LHCN-M2 (cell line): ENCODE results near the gene GDPD5. TPM values are rescaled to one million over a fixed set of nuclear protein-coding genes. Genes with fewer than 3 reads are reported as not detected.

Experiments used
- DNase-seq: peaks from one replicate; pipeline ENCODE4 v3.0.0-alpha.2; 2012; ENCODE audit warnings: low read depth
- polyA plus RNA-seq: library from polyadenylated mRNA; unstranded; fragments of >200 nt; gene quantifications from one replicate; pipeline ENCODE4 v1.2.1, GENCODE V29; 2012; ENCODE audit warnings: missing spikeins
- total RNA-seq: library from RNA; depleted of rRNA; stranded (reverse); fragments of >200 nt; gene quantifications from 2 replicates; pipeline ENCODE4 v1.2.3, GENCODE V29; 2014; rRNA removed

The GDPD5 gene, protein sequence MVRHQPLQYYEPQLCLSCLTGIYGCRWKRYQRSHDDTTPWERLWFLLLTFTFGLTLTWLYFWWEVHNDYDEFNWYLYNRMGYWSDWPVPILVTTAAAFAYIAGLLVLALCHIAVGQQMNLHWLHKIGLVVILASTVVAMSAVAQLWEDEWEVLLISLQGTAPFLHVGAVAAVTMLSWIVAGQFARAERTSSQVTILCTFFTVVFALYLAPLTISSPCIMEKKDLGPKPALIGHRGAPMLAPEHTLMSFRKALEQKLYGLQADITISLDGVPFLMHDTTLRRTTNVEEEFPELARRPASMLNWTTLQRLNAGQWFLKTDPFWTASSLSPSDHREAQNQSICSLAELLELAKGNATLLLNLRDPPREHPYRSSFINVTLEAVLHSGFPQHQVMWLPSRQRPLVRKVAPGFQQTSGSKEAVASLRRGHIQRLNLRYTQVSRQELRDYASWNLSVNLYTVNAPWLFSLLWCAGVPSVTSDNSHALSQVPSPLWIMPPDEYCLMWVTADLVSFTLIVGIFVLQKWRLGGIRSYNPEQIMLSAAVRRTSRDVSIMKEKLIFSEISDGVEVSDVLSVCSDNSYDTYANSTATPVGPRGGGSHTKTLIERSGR
- total RNA-seq: 1.3 and 1.6 TPM in 2 replicates
- polyA plus RNA-seq: 7.8 TPM

DNA sequence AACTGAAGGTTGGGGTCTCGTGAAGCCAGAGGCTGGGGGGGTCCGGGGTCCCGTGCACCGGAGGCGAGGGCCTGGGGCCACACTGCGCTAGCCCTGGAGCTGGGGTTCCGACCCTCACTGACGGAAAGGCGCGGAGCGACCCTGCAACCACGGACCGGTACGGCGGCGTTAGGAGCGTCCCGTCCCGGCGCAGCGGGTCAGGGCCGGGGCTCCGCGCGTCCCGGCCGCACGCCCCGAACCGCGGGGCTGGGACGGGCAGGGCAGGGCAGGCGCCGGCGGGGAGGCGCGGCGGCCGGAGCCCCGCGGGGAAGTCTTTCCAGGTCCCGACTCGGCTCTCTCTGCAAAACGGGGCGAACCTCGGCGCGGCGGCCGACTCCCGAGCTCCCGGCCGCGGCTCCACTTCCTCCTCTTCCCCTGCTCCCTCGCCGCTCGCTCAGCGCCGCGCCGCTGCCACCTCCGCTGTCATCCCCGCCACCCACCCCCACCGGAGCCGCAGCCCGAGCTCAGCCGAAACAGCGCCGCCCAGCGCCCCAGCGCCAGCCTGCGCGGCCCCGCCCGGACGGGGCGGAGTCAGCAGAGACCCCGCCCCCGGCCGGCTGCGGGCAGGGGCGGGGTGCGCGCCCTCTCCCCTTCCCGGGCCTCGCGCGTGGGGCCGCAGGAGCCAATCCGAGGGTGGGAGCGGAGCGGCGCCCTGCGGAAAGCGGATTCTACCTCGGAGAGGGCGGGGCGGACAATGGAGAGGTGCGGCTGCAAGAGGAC lies at the start of gene GDPD5:
Gene GDPD5, minus strand, starts transcription at position 509 of the 759 bp plus-strand sequence. CDS start 48,206 bp downstream, outside the sequence.
- peak; percentile 63 for DNase-seq

DNA sequence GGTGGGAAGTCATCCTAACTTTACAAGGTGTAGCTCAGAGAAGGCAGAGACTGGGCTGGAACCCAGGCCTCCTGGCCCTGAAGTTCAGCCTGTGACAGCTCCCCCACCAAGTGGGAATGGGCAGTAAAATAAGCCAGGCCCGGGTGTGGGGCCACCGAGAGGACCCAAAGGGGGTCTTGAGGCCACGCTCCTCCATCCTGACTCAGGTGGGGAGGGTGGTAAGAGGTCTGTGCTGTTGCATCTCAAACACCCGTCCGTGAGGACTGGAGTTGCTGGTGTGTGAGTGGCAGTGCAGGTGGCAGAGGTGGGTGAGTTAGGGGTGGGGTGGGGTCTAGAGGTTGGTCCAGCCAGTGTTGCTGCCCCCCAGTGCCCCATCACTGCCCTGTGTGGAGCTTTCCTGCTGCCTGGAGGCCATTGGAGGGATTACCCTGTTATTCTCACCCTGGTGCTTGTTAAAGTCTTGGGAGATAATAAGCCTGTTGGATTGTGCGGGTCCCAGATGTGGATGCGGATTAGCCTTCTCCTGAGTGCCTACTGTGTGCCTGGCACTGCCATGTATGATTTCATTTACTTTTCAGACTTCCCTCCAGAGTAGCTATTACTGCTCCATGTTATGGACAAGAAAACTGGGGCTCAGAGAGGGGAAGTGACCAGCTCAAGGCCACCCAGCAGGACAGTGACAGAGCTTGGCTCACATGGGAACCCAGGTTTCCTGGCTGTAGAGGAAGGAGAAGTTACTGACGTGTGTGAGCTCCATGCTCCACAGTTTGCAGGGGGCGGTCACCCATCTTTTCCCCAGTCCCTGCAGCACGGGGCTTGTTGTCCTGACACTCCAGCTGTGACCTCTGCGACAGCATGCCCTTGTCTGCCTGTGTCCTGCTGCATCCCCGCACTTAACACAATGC lies 49.2 kb upstream of the GDPD5 start:
- no peak for DNase-seq

DNA sequence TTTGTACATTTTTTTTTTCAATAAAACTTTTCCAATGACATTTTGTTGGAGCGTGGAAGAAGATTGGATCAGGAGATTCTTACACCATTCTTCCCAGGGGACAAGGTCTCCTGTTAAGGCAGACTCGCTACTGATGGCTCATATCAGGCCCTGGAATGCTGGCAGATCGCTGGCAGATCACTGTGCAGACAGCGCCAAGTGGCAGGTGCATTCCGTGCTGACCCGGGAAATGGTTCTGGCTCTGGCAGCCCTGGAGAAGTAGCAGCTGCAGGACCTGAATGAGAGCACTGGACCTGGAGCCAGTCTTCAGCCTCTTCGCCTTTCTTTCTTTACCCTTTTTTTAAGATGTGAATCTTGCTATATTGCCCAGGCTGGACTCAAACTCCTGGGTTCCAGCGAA lies 47.0 kb upstream of the GDPD5 start:
- no peak for DNase-seq

DNA sequence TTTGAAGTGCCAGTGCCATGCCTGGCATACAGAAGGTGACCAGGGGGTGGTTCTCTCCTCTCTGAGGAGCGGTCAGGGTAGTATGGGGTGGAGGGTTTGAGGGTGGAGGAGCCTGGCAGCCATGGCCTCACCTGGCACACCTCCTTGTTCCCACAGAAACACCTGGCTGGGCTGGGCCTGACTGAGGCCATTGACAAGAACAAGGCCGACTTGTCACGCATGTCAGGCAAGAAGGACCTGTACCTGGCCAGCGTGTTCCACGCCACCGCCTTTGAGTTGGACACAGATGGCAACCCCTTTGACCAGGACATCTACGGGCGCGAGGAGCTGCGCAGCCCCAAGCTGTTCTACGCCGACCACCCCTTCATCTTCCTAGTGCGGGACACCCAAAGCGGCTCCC lies 45.9 kb upstream of the GDPD5 start:
- DNase-seq: no peak

DNA sequence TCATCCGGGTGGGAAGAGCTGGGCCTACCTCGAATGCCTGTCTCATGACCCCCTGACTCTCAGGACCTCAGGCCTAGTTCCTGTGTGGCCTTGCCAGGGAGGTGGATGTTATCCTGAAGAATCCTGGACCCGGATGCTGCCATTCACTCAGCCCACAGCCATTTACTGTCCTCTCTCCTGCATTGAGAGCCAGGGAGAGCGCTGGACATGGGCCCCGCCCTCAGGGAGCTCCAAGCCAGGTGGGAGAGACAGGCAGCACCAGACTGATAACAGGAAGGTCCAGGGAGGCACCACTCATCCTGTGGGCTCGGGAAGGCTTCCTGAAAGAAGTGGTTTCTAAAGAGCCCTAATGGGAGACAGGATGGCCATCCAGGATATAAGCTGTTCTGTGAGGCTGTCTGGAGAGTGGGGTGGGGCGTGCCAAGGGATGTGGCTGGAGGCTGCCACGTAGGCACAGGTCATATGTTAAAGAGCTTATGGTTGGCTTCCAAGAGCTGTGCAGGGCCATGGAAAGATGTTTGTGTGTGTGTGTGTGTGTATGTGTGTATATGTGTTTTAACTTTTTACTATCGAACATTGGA lies 44.9 kb upstream of the GDPD5 start:
- no peak for DNase-seq

DNA sequence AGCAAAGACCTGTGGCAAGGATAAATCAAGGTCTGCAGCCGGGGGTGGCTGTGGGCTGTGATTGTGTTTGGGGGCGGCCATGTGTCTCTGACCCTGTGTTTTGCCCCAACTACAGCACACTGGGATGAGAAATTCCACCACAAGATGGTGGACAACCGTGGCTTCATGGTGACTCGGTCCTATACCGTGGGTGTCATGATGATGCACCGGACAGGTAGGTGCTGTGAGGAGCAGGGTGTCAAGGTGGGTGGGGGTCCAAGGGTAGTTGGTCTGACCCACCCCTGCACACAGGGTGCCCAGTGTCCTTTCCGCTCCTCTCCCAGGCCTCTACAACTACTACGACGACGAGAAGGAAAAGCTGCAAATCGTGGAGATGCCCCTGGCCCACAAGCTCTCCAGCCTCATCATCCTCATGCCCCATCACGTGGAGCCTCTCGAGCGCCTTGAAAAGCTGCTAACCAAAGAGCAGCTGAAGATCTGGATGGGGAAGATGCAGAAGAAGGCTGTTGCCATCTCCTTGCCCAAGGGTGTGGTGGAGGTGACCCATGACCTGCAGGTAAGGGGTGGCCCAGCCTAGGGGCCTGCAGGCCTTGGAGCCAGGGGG lies 43.0 kb upstream of the GDPD5 start:
- no peak for DNase-seq

DNA sequence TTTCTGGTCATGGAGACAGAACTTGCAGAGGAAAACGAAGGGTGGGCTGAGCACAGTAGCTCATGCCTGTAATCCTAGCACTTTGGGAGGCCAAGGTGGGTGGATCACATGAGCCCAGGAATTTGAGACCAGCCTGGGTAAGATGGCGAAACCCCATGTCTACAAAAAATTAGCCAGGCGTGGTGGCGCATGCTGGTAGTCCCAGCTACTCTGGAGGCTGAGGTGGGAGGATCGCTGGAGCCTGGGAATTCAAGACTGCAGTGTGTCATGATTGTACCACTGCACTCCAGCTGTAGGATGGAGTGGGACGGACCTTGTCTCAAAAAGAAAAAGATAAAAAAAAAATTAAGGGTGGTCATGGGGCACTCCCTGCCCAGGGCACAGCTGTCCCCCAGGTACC lies 42.2 kb upstream of the GDPD5 start:
- DNase-seq: no peak

DNA sequence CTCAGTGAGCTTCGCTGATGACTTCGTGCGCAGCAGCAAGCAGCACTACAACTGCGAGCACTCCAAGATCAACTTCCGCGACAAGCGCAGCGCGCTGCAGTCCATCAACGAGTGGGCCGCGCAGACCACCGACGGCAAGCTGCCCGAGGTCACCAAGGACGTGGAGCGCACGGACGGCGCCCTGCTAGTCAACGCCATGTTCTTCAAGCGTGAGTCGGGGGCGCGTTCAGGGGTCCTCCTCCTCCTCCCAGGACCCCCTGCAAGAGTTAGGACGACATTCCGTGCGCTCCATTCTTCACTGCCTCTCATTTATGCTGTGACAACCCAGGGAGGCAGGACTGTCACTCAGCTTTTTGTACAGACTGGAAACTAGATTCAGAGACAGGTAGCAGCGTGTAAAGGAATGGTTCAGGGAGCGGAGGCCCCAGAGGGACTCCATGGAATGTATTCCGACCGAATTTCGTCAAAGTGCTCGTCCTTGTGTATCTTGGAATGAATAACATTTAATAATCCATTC lies 41.1 kb upstream of the GDPD5 start:
- DNase-seq: no peak

DNA sequence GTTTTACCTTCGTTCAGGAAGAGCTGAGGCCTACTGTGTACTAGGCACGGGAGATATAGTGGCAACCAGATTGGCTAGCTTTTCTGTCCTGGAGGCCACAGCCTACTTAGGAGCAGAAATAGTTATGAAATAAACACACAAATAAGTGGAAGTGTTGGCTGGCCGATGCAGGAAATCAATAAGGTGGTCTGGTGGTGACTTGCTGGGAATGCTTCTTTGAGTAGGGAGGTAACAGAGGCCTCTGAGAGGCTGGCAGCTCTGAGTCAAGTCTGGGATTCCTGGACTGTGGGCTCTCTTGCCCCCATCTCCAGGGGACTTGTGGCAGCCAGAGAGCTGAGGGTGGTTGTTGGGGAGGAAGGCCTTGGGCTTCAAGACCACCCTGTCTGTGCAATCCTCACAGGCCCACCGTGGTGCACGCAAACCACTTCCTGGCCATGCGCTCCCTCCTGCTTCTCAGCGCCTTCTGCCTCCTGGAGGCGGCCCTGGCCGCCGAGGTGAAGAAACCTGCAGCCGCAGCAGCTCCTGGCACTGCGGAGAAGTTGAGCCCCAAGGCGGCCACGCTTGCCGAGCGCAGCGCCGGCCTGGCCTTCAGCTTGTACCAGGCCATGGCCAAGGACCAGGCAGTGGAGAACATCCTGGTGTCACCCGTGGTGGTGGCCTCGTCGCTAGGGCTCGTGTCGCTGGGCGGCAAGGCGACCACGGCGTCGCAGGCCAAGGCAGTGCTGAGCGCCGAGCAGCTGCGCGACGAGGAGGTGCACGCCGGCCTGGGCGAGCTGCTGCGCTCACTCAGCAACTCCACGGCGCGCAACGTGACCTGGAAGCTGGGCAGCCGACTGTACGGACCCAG lies 40.4 kb upstream of the GDPD5 start:
- DNase-seq: no peak

DNA sequence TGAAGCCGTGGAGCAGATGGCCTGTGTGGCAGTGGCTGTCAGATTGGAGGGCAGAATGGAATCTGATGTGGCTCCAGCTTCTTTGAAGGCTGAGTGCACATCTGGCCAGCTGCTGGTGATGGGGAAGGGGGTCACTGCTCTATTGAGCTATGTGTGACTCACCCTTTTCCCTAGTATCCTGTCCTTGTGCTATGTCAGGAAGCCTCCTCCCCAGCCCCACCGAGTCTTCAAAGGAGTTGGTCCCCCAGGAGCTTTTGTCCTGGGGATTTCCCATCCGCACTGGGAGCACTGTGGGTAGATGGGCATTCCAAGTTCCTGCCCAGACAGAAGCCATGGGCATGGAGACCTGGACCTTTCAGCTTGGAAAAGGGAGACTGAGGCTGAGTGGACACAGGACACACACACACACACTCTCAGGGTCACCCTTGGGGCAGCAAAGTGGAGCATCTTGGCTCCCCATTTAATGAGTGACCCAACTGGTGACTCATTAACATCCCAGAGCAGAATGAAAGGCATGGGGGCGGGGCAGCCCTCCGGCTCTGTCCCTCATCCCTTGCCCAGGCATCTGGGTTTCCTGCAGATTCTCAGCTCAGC lies 39.6 kb upstream of the GDPD5 start:
- peak; percentile 83 for DNase-seq

DNA sequence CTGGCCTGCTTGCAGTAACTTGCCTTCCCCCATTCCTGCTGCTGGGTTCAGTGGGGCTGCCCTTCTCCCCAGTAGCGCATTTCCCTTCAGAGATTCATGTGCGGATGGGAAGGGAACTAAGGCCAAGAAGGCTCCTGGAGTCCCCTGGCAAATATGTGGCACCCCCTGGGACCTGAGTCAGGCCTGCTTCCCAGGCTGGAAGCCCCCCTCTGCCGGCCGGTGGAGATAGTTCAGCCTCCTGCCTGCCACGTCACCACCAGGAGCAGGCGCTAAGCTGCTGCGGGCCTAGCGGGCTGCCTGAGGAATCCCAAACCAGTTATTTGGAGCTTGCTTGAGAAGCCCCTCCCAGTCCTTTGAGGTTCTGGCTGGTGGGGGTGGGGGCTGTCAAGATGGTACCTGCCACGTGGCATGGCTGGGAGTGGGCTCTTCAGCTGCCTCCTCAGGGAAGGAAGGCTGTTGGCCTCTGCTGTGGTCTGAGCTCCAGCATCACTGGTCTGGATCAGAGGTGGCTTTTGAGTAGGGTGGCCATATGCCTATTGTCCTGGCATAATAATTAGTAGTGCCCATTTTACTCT lies 38.3 kb upstream of the GDPD5 start:
- peak; percentile 91 for DNase-seq

DNA sequence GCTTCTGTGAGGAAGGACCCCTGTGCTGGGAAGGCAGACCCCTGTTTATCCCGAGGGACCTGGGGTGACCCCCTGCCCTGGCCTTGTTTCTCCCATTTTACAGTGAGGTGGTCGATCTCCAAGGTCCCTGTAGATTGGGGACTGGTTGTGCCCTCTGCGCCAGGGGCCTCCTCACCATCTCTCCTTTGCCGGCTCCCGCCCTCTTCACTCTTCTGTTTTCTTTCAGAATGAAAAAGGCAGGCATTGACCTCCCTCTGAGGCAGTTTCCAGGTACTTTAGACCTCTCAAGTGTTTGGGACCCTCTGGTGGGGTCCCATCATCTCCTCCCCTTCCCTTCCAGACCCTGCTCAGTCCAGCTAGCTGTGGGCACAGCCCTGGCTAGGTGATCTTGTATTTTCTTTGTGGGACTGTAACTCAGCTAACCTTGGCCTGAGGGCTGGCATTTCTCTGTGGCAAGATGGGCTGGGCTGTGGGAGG lies 37.8 kb upstream of the GDPD5 start:
- no peak for DNase-seq

DNA sequence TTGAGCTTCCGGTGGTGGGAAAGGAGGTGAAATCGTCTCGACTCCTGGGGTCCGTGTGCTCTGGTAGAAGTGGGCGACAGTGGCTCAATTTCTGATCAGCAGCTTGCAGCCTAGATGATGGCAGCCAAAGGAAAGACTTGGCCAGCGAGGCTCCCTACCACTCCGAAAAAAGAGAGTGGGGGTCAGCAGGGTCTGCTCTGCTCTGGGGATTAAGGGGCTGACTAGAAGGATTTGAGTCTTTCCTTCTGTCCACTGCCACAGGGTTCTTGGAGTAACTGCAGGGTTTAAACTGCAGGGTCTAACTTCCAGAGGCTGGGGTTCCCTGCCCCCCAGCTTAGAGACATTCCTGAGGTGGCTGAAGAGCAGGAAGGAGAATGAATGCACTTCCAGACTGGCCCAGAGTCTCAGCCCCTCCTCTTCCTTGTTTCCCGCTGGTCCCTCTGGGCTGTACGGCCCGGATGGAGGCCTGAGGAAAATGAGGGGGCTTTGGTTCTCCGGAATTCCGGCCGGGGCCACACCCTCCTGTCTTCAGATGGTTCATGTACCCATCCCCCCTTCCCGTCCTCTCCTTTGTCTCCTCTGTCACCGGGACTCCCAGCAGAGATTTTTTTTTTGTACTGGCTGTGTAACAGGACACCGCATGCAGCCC lies 37.2 kb upstream of the GDPD5 start:
- DNase-seq: peak; percentile 72

DNA sequence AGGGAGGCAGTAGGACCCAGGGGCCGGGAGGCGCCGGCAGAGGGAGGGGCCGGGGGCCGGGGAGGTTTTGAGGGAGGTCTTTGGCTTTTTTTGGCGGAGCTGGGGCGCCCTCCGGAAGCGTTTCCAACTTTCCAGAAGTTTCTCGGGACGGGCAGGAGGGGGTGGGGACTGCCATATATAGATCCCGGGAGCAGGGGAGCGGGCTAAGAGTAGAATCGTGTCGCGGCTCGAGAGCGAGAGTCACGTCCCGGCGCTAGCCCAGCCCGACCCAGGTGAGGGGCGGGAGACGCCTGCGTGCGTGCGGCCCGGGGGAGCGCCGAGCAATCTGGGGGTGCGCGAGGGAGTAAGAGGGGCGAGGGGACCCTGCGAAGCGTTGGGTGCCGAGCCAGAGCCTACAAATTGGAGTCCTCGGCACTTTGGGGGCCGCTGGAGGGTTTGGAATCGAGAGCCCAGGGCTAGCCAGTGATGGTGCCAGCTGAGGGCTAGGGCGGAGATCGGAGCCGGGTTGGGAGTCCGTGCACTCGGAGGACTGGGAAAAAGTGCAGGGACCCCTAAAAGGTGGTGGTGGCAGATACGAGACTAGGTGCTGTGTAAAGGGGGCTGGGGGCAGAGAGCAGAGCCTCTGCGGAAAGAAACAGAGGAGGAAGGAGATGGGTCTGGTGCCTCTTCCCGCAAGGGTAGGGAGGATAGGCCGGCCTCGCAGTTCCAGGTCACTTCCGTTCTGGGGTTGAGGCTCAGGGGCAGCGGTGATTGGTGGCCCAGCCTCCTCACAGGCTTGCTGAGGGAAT lies 36.5 kb upstream of the GDPD5 start, which contains the start of gene SERPINH1:
Gene SERPINH1, plus strand, starts transcription at position 206 of the 788 bp plus-strand sequence. CDS start 4,097 bp downstream, outside the sequence.
- peak; percentile 83 for DNase-seq

DNA sequence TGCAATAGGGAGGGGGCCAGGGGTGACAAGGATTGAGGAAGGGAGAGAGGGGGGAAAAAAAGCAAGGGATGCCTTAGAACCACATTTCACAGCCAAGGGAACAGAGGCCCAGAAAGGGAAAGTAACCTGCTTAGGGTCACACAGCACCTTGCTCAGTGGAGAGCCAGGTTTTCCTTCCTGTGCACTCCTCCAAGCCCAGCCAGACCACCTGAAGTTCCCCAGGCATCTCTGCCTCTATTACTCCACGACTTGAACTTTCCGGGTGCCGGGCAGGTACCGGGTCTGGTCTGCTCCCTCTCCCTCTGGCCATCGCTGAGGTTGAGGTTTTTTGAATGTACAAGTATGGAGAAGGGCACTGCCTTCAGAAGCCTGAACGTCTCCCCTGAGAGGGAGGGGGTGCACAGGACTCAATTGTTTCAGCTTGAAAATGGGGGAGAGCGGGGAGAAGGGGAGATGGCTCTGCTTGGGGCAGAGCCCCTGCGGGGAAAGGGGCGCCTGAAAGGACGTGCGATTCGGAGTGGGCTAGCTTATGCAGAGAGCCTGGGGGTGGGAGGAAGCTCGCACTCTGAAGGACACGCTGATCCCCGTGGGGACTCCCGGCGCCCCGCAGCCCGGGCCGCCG lies 35.8 kb upstream of the GDPD5 start:
- no peak for DNase-seq

DNA sequence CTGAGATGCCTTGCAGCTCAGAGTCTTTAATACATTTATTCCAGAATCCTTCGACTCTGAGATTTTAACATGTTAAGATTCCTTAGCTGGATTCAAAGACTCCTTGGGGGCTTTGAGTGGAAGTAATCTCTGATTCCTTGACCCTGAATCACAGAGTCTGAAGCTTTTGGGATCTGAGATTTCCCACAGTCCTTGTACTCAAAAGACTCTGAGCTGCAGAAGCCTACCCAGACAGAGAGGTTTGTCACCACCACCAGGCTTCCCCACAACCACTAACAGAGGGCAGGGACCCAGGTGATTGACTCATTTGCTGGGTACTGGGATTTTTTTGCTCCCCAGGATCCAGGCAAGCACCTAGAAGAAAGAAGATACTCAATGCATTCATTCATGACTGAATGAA lies 34.9 kb upstream of the GDPD5 start:
- DNase-seq: no peak
